Measurements from ENCODE around the gene SYNE2.
"Not testable (repeated sequence)": the region's sequence is repeated elsewhere in the genome, so short reads cannot be mapped to it uniquely, and the experiment has no call there.

SYNE2 gene

DNA sequence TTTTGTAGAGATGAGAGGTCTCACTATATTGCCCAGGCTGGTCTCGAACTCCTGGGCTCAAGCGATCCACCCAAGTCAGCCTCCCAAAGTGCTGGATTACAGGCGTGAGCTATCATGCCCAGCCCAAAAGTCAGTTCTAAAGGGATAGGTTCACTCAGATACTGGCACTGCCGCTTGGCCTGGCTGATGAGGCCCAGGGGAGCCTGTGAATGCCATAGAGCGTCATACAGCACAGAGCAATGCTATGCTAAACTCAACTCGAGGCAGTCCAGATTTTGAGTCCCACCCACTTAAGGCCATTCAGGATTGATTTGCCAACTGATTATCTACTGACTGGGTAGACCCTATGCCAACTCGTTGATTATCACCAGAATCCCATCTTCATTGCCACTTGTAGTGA is 262.0 kb downstream of the SYNE2 start:
- no peak for DNase-seq (ENCODE audit: low read depth)
- TF ChIP-seq, protein P1, sequence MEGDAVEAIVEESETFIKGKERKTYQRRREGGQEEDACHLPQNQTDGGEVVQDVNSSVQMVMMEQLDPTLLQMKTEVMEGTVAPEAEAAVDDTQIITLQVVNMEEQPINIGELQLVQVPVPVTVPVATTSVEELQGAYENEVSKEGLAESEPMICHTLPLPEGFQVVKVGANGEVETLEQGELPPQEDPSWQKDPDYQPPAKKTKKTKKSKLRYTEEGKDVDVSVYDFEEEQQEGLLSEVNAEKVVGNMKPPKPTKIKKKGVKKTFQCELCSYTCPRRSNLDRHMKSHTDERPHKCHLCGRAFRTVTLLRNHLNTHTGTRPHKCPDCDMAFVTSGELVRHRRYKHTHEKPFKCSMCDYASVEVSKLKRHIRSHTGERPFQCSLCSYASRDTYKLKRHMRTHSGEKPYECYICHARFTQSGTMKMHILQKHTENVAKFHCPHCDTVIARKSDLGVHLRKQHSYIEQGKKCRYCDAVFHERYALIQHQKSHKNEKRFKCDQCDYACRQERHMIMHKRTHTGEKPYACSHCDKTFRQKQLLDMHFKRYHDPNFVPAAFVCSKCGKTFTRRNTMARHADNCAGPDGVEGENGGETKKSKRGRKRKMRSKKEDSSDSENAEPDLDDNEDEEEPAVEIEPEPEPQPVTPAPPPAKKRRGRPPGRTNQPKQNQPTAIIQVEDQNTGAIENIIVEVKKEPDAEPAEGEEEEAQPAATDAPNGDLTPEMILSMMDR (IDR thresholded peaks at IDR 0.05; ENCODE audit: low read depth, low read length, missing control alignments) = no peak
- no peak overlapping the region for H3K4me3 ChIP-seq (ENCODE audit: low read depth, low read length)

DNA sequence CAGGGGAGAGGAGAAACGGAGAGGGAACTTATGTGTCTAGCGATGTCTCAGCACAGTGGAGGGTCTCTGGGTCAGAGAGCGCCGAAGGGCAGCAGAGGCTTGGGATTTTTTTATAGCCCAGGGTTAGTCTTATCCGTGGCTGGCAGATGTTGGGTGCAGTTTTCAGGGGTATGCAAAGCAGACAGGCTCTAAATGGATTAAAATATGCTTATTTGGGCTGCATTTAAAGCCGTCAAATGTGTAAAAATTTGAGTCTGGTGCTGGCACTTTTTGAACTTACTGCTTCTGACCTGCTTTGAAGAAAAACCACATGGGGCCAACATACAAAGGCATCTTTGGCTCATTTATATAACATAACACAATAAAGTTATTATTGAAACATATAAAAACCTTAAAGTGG is 262.6 kb downstream of the SYNE2 start:
- TF ChIP-seq, protein P1 (IDR thresholded peaks at IDR 0.05; ENCODE audit: low read depth, low read length, missing control alignments) = no peak
- no peak overlapping the region for H3K4me3 ChIP-seq (ENCODE audit: low read depth, low read length)
- DNase-seq (ENCODE audit: low read depth) = no peak

DNA sequence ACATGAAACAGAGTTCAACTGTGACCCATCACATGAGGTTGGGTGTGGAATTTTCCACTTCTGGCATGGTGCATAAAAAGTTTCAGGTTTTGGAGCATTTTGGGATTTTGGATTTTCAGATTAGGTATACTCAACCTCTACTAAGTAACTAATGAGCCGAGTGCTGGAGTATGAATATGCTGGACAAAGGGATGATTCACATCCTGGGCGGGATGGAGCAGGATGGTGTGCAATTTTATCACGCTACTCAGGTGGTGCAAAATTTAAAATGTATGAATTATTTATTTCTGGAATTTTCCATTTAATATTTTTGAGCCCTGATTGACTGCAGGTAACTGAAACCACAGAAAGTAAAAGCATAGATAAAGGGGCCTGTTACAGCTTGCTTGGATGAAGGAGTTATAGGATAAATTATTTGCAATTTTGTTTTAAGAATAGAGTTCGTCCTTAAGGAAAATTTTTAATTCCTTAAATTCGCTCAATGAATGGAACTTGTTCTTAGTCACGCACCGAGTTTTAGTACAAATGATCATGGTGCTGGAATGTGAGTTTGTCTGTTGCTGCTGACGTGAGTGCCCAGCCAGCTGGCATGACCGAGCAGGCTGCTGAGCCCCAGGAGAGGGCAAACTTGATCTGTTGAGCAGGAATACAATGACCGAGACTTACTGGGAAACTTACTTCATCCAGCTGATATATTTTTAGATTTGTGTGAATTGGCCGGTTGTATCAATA is 265.0 kb downstream of the SYNE2 start:
- TF ChIP-seq, protein P1 (IDR thresholded peaks at IDR 0.05; ENCODE audit: low read depth, low read length, missing control alignments) = no peak
- H3K4me3 ChIP-seq (ENCODE audit: low read depth, low read length) = no peak overlapping the region
- DNase-seq (ENCODE audit: low read depth) = no peak

DNA sequence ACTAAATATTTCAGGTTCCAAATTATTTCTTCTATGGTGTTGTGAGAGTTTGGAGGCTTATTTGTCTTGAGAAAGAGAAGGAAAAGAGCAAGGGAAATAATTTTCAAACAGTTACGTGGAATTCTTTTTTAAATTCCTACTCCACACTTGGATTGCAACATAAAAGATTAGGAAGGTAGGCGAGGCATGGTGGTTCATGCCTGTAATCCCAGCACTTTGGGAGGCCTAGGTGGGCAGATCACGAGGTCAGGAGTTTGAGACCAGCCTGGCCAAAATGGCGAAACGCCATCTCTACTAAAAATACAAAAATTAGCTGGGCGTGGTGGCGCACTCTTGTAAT is 265.6 kb downstream of the SYNE2 start:
- not testable (repeated sequence) for DNase-seq (ENCODE audit: low read depth); H3K4me3 ChIP-seq (ENCODE audit: low read depth, low read length)

DNA sequence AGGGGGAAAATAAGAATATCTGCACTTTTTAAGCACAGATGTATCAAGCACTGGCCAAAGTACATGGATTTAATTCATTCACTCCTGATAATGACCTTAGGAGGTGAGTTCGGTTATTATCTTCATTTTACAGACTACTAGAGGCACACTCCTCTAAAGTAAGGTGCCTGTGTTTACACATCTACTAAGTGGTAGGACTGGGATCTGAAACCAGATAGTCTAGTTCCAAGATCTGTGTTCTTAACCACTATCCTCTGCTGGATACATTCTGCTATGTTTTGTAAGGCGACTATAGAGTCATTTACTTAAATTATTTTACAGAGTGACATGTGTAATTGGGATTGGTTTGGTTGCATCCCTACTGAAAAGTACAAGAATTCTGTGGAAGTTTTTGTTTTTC is 266.1 kb downstream of the SYNE2 start:
- TF ChIP-seq, protein P1 (IDR thresholded peaks at IDR 0.05; ENCODE audit: low read depth, low read length, missing control alignments) = no peak
- H3K4me3 ChIP-seq (ENCODE audit: low read depth, low read length) = no peak overlapping the region
- DNase-seq (ENCODE audit: low read depth) = no peak

DNA sequence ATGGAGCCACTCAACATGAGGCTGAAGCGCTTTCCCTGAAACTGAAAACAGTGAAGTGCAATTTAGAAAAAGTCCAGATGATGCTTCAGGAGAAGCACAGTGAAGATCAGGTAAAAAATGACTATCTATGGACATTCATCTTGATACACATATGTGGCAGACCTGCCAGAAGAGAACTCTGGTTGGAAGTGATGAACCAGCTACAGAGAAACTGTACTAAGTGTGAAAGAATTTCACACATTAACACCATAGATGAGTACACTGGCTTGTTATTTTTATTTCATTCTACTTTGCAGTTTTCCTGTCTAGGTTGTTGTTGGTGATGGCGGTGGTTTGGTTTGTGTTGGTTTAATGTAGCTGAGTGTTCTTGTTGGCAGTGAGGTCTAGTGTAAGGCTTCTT is 266.7 kb downstream of the SYNE2 start:
- no peak overlapping the region for H3K4me3 ChIP-seq (ENCODE audit: low read depth, low read length)
- DNase-seq (ENCODE audit: low read depth) = no peak
- TF ChIP-seq, protein P1 (IDR thresholded peaks at IDR 0.05; ENCODE audit: low read depth, low read length, missing control alignments) = no peak

DNA sequence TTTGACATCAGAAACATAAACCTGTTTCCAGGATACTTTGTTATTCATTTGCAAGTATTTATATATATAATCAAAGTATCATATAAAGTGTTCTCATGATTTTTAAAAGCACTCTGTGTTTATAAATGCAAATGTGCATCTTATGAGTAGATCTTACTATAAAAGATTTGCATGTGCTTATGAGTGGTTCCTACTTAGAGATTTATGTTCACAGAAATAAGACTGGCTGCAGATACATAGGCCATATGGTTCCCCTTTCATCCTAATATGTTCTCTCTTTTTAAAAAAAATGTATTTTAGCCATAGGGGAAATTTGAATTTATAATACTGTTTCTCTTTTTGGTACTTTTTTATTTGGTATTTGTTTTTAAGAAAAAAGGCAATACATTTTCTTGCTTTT is 267.2 kb downstream of the SYNE2 start:
- TF ChIP-seq, protein P1 (IDR thresholded peaks at IDR 0.05; ENCODE audit: low read depth, low read length, missing control alignments) = no peak
- no peak for DNase-seq (ENCODE audit: low read depth)
- H3K4me3 ChIP-seq (ENCODE audit: low read depth, low read length) = no peak overlapping the region
